H9 (cell line): ENCODE data around the gene NDUFAF2. TPM values are rescaled to one million over a fixed set of nuclear protein-coding genes. Genes with fewer than 3 reads are reported as not detected.

Experiments used
- DNase-seq: peaks from one replicate; pipeline ENCODE4 v3.0.0-alpha.2; 2017
- H2AFZ ChIP-seq: one replicate; pipeline ENCODE4 v1.6.1; 2013; ENCODE audit warnings: mild to moderate bottlenecking, low read length, control low read depth, moderate library complexity
- H2AK5ac ChIP-seq: 2 replicates; pipeline ENCODE4 v1.6.1; 2013; ENCODE audit warnings: low read length, control low read depth, mixed read lengths; ENCODE audit not compliant: insufficient read length
- H2BK120ac ChIP-seq: one replicate; pipeline ENCODE4 v1.6.1; 2013; ENCODE audit warnings: low read depth, mild to moderate bottlenecking, low read length, control low read depth, inconsistent platforms; ENCODE audit not compliant: poor library complexity, severe bottlenecking
- H2BK12ac ChIP-seq: 2 replicates; pipeline ENCODE4 v1.6.1; 2013; ENCODE audit warnings: low read length, control low read depth, mixed read lengths, low read depth; ENCODE audit not compliant: insufficient read length
- H2BK15ac ChIP-seq: 2 replicates; pipeline ENCODE4 v1.6.1; 2013; ENCODE audit warnings: low read depth, low read length, control low read depth
- H2BK20ac ChIP-seq: one replicate; pipeline ENCODE4 v1.6.1; 2013; ENCODE audit warnings: low read depth, mild to moderate bottlenecking, low read length, control low read depth, inconsistent platforms; ENCODE audit not compliant: poor library complexity, severe bottlenecking
- H2BK5ac ChIP-seq: 2 replicates; pipeline ENCODE4 v1.6.1; 2013; ENCODE audit warnings: low read length, control low read depth, mixed read lengths; ENCODE audit not compliant: insufficient read length
- H3K14ac ChIP-seq: 2 replicates; pipeline ENCODE4 v1.6.1; 2013; ENCODE audit warnings: low read length, control low read depth; ENCODE audit not compliant: insufficient read depth
- H3K18ac ChIP-seq: 2 replicates; pipeline ENCODE4 v1.6.1; 2013; ENCODE audit warnings: low read depth, mild to moderate bottlenecking, mixed read lengths, low read length, control low read depth; ENCODE audit not compliant: insufficient read length
- H3K23ac ChIP-seq: 2 replicates; pipeline ENCODE4 v1.6.1; 2013; ENCODE audit warnings: low read length, control low read depth, mixed read lengths, low read depth; ENCODE audit not compliant: insufficient read length
- H3K23me2 ChIP-seq: 2 replicates; pipeline ENCODE4 v1.6.1; 2013; ENCODE audit warnings: low read depth, mild to moderate bottlenecking, mixed read lengths, low read length, control low read depth; ENCODE audit not compliant: insufficient read length, poor library complexity, severe bottlenecking
- H3K27ac ChIP-seq: 2 replicates; pipeline ENCODE4 v1.5.1; 2013; ENCODE audit warnings: low read length, control low read depth, mixed read lengths, low read depth; ENCODE audit not compliant: insufficient read length
- H3K27me3 ChIP-seq: 2 replicates; pipeline ENCODE4 v1.6.1; 2013; ENCODE audit warnings: low read length, control low read depth, inconsistent platforms; ENCODE audit not compliant: insufficient read depth
- H3K4ac ChIP-seq: 2 replicates; pipeline ENCODE4 v1.6.1; 2013; ENCODE audit warnings: low read depth, mild to moderate bottlenecking, control low read depth, inconsistent platforms, low read length, moderate library complexity
- H3K4me1 ChIP-seq: 2 replicates; pipeline ENCODE4 v1.6.1; 2013; ENCODE audit warnings: low read length, control low read depth, inconsistent platforms; ENCODE audit not compliant: insufficient read depth
- H3K4me2 ChIP-seq: 2 replicates; pipeline ENCODE4 v1.6.1; 2013; ENCODE audit warnings: low read length, control low read depth, mixed read lengths; ENCODE audit not compliant: insufficient read length, insufficient read depth
- H3K56ac ChIP-seq: 2 replicates; pipeline ENCODE4 v1.6.1; 2013; ENCODE audit warnings: low read depth, mild to moderate bottlenecking, mixed read lengths, low read length, control low read depth; ENCODE audit not compliant: insufficient read length
- H3K79me1 ChIP-seq: 2 replicates; pipeline ENCODE4 v1.6.1; 2013; ENCODE audit warnings: low read depth, mild to moderate bottlenecking, moderate library complexity, low read length, control low read depth, inconsistent platforms; ENCODE audit not compliant: insufficient read depth, poor library complexity, severe bottlenecking
- H3K79me2 ChIP-seq: 2 replicates; pipeline ENCODE4 v1.6.1; 2013; ENCODE audit warnings: low read length, control low read depth, inconsistent platforms; ENCODE audit not compliant: insufficient read depth
- H3K9ac ChIP-seq: 2 replicates; pipeline ENCODE4 v1.6.1; 2013; ENCODE audit warnings: low read length, control low read depth, mixed read lengths; ENCODE audit not compliant: insufficient read length; ENCODE audit errors: extremely low read depth
- H3K9me3 ChIP-seq: one replicate; pipeline ENCODE4 v1.6.1; 2013; ENCODE audit warnings: low read depth, low read length, inconsistent platforms; ENCODE audit not compliant: control insufficient read depth
- H3T11ph ChIP-seq: one replicate; pipeline ENCODE4 v1.6.1; 2013; ENCODE audit warnings: mild to moderate bottlenecking, low read length, control low read depth, inconsistent platforms
- H4K20me1 ChIP-seq: one replicate; pipeline ENCODE4 v1.6.1; 2013; ENCODE audit not compliant: control insufficient read depth, insufficient read length, insufficient read depth
- H4K5ac ChIP-seq: 2 replicates; pipeline ENCODE4 v1.6.1; 2013; ENCODE audit warnings: low read depth, mild to moderate bottlenecking, mixed read lengths, low read length, control low read depth; ENCODE audit not compliant: insufficient read length
- H4K8ac ChIP-seq: replicated peaks from 2 replicates; pipeline ENCODE4 v1.6.1; 2013; ENCODE audit warnings: low read length, control low read depth, mixed read lengths, low read depth; ENCODE audit not compliant: insufficient read length
- H4K91ac ChIP-seq: 2 replicates; pipeline ENCODE4 v1.6.1; 2013; ENCODE audit warnings: low read depth, mild to moderate bottlenecking, moderate library complexity, mixed read lengths, low read length, control low read depth; ENCODE audit not compliant: insufficient read length
- H3K27ac Mint-ChIP-seq, 3 experiments: 2 replicates in 2 of 3; 3 replicates in 1 of 3; pipeline ENCODE4 v1.8.0; 2020 to 2021; ENCODE audit warnings: mixed read lengths in 3 of 3, mild to moderate bottlenecking in 1 of 3, moderate library complexity in 1 of 3
- H3K27me3 Mint-ChIP-seq: 2 replicates; pipeline ENCODE4 v1.8.0; 2021; ENCODE audit warnings: low read depth, mild to moderate bottlenecking, moderate library complexity, mixed read lengths
- H3K36me3 Mint-ChIP-seq, 3 experiments: 2 replicates in 2 of 3; 3 replicates in 1 of 3; pipeline ENCODE4 v1.8.0; 2020 to 2021; ENCODE audit warnings: low read depth in 3 of 3, mixed read lengths in 3 of 3; ENCODE audit not compliant: insufficient read depth in 1 of 3
- H3K4me1 Mint-ChIP-seq, 2 experiments: 2 replicates each; pipeline ENCODE4 v1.8.0; 2020; ENCODE audit warnings: mixed read lengths in 2 of 2
- H3K4me3 Mint-ChIP-seq, 2 experiments: 2 replicates in 1 of 2; 3 replicates in 1 of 2; pipeline ENCODE4 v1.8.0; 2020 to 2021; ENCODE audit warnings: mild to moderate bottlenecking in 2 of 2, mixed read lengths in 2 of 2, moderate library complexity in 1 of 2
- H3K9me3 Mint-ChIP-seq, 2 experiments: 2 replicates in 1 of 2; 3 replicates in 1 of 2; pipeline ENCODE4 v1.8.0; 2020; ENCODE audit warnings: mild to moderate bottlenecking in 2 of 2, mixed read lengths in 2 of 2, moderate library complexity in 1 of 2
- CTCF ChIP-seq: fragments of 200-600 bp; sonication (generic); conservative IDR thresholded peaks from 3 replicates; pipeline ENCODE4 v1.8.0; 2021; ENCODE audit warnings: antibody characterized with exemption, mild to moderate bottlenecking
- WGBS: extraction: QIAGEN DNeasy Blood & Tissue Kit; methylation state at CpG from one replicate; pipeline ENCODE4 v1.1.7; 2013; ENCODE audit warnings: missing lambda C conversion rate, low lambda C conversion rate, mixed read lengths; ENCODE audit not compliant: insufficient read length; ENCODE audit errors: extremely low coverage; 5-methylcytosine and 5-hydroxymethylcytosine counted together
- total RNA-seq: library from RNA; stranded (reverse); gene quantifications from 2 replicates; pipeline ENCODE4 v1.2.1, GENCODE V29; 2021

The NDUFAF2 gene
- total RNA-seq, 1 experiment from 2014 or later, result 31.4 TPM

GRCh38 chr5:61141801-61142200 lies 196.8 kb downstream of the NDUFAF2 start:
- H2BK12ac ChIP-seq, result no peak overlapping the region
- no peak overlapping the region for H2BK15ac ChIP-seq
- H4K8ac ChIP-seq, result no peak overlapping the region
- TF ChIP-seq CTCF, result no peak
- no peaks in the 10 kb centered on the region for H3K9me3 ChIP-seq
- no peak overlapping the region for H3K23ac ChIP-seq
- no peak overlapping the region for H2AFZ ChIP-seq
- H3K36me3 Mint-ChIP-seq, result no peaks in the 10 kb centered on the region
- H3K14ac ChIP-seq, result no peak overlapping the region
- H3K4ac ChIP-seq, result no peak overlapping the region
- DNase-seq, result no peak
- H3K4me2 ChIP-seq, result no peak overlapping the region
- no peaks in the 10 kb centered on the region for H4K20me1 ChIP-seq
- H3K9ac ChIP-seq, result no peak overlapping the region
- H2BK20ac ChIP-seq, result no peak overlapping the region
- H3K27ac Mint-ChIP-seq, result no peak overlapping the region; a peak in 1 of 7 replicates
- H3K56ac ChIP-seq, result no peak overlapping the region
- no peak overlapping the region for H3T11ph ChIP-seq
- no peaks in the 10 kb centered on the region for H3K9me3 Mint-ChIP-seq
- H3K79me2 ChIP-seq, result no peaks in the 10 kb centered on the region
- H3K27ac ChIP-seq, result no peak overlapping the region
- H3K4me3 Mint-ChIP-seq, result no peak overlapping the region
- no peak overlapping the region for H2BK5ac ChIP-seq
- H3K18ac ChIP-seq, result no peak overlapping the region
- no peaks in the 10 kb centered on the region for H3K23me2 ChIP-seq
- H2BK120ac ChIP-seq, result no peak overlapping the region
- H4K5ac ChIP-seq, result no peak overlapping the region
- H2AK5ac ChIP-seq, result no peak overlapping the region
- H3K79me1 ChIP-seq, result no peaks in the 10 kb centered on the region
- peaks cover 2 to 11% of the 10 kb centered on the region in 2 experiments; a peak in 3 of 4 replicates for H3K4me1 Mint-ChIP-seq
- H3K27me3 Mint-ChIP-seq, result no peaks in the 10 kb centered on the region
- no CpG with 5 or more reads among the region's 1 CpG for WGBS
- H4K91ac ChIP-seq, result no peak overlapping the region
- H3K4me1 ChIP-seq, result no peaks in the 10 kb centered on the region
- H3K27me3 ChIP-seq, result no peaks in the 10 kb centered on the region
